ENCODE data around the gene RAI1.

The RAI1 gene

DNA sequence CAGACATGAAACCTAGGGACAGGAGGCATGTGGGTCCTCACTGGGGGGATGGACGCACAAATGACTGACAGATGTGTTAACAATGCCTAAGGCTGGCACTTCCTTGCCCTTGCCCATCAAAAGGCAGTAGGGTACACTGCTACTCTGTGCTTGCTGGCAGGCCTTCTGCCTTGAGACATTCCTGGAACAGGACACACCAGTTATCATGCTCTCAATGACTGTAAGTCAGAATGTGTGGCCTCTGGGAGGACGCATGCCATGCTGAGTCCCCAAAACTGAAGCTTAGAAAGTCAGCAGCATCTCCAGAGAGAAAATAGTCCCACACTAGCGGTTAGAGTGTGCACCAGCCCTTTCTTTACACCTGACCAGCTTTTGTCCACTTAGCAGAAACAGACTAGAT lies 171.7 kb downstream of the RAI1 start:
- DNase-seq (ENCODE audit: low read depth, low spot score) = no peak
- in situ Hi-C loops (cut with HindIII; ENCODE audit: low sequenced_read_pairs) = no loop called here
- TF ChIP-seq, protein P1, sequence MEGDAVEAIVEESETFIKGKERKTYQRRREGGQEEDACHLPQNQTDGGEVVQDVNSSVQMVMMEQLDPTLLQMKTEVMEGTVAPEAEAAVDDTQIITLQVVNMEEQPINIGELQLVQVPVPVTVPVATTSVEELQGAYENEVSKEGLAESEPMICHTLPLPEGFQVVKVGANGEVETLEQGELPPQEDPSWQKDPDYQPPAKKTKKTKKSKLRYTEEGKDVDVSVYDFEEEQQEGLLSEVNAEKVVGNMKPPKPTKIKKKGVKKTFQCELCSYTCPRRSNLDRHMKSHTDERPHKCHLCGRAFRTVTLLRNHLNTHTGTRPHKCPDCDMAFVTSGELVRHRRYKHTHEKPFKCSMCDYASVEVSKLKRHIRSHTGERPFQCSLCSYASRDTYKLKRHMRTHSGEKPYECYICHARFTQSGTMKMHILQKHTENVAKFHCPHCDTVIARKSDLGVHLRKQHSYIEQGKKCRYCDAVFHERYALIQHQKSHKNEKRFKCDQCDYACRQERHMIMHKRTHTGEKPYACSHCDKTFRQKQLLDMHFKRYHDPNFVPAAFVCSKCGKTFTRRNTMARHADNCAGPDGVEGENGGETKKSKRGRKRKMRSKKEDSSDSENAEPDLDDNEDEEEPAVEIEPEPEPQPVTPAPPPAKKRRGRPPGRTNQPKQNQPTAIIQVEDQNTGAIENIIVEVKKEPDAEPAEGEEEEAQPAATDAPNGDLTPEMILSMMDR (IDR thresholded peaks at IDR 0.05; ENCODE audit: low read depth, low read length) = no peak
- no peak overlapping the region for H3K4me3 ChIP-seq (ENCODE audit: low read depth, low read length)

DNA sequence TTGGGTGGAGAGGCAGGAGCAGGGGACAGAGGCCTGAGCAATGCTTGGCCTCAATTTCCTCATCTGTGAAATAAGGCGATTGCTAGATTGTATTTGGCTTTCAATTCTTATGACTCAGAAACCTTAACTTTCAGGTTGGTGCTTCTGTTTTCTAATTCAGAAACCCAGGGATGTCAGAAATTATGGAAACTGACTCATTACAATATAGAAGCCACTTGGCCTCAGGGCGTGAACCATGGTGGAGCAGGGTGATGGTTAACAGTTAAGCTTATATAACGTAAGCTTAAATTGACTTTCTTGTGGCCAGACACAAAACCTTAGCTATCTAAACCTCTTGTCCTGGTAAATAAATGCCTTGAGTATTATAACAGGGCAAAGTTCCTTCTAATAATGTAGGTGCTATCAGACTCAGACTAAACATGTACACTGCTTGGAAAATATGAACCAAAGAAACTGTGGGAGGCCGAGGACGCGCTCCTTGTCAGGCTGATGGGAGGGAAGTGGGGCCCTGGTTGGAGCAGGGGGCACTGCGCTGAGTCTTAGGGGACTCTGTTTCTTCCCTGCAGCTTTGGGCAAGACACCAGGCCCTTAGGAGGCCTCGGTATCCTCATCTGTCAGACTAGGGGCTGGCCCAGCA lies 172.7 kb downstream of the RAI1 start:
- no peak overlapping the region for H3K4me3 ChIP-seq (ENCODE audit: low read depth, low read length)
- DNase-seq (ENCODE audit: low read depth, low spot score) = no peak
- in situ Hi-C loops (cut with HindIII; ENCODE audit: low sequenced_read_pairs) = no loop called here
- TF ChIP-seq, protein P1 (IDR thresholded peaks at IDR 0.05; ENCODE audit: low read depth, low read length) = no peak

DNA sequence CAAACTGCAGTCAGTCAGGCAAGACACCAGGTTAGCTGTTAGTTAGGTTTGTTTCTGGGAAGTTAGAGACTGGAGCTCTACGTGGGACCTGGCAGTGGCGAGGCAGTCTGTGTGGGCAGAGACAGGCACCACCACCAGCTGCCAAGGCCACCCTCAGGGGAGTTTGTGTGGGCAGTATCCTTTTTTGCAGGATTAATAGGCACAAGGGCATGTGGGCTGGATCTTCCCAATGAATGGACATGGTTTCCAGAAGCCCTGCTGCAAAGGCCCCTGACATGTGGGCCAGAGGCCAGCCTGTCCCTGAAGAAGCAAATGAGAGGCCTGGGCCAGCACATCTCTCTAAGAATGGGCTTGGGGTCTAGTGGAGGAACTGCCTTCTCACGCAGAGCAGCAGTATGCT lies 174.7 kb downstream of the RAI1 start:
- DNase-seq (ENCODE audit: low read depth, low spot score) = no peak
- TF ChIP-seq, protein P1 (IDR thresholded peaks at IDR 0.05; ENCODE audit: low read depth, low read length) = no peak
- H3K4me3 ChIP-seq (ENCODE audit: low read depth, low read length) = no peak overlapping the region
- in situ Hi-C loops (cut with HindIII; ENCODE audit: low sequenced_read_pairs) = no loop called here

DNA sequence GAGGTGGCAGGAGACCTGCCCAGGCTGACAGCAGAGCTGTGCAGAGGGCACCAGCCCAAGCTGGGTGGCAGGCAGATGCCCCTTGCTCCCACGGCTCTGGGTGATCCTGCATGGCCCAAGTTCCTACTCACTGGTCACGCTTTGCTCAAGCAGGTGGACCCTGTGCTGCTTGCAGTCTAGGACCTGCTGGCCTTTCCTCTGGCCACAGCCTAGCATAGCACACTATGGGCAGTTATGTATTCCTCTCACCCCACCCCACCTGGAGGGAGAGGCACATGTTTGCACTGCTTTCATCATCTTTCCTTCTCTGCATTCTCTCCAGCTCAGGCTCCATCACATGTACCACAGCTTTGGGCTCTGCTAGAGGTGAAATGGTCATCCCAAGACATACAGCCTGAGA lies 175.1 kb downstream of the RAI1 start:
- in situ Hi-C loops (cut with HindIII; ENCODE audit: low sequenced_read_pairs) = no loop called here
- no peak overlapping the region for H3K4me3 ChIP-seq (ENCODE audit: low read depth, low read length)
- DNase-seq (ENCODE audit: low read depth, low spot score) = no peak
- TF ChIP-seq, protein P1 (IDR thresholded peaks at IDR 0.05; ENCODE audit: low read depth, low read length) = no peak

DNA sequence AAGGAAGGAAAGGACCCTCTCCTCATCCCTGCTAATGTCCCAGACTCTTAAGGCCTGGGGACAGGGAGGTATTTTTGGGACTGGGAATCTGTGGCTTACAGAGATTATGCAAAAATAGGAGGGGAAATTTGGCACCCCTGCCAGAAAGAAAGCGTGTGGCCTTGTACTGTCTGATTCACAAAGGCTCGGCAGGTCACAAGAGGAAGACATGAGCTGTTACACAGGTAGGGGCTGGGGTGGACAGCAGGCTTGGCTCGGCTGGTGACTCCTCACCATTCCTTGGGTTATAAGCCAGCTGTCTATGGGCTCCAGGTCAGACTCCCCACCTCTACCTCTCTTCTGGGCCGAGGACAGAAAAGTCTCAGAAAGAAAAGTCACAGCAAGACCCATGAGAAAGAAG lies 176.2 kb downstream of the RAI1 start:
- H3K4me3 ChIP-seq (ENCODE audit: low read depth, low read length) = no peak overlapping the region
- TF ChIP-seq, protein P1 (IDR thresholded peaks at IDR 0.05; ENCODE audit: low read depth, low read length) = no peak
- in situ Hi-C loops (cut with HindIII; ENCODE audit: low sequenced_read_pairs) = no loop called here
- no peak for DNase-seq (ENCODE audit: low read depth, low spot score)

DNA sequence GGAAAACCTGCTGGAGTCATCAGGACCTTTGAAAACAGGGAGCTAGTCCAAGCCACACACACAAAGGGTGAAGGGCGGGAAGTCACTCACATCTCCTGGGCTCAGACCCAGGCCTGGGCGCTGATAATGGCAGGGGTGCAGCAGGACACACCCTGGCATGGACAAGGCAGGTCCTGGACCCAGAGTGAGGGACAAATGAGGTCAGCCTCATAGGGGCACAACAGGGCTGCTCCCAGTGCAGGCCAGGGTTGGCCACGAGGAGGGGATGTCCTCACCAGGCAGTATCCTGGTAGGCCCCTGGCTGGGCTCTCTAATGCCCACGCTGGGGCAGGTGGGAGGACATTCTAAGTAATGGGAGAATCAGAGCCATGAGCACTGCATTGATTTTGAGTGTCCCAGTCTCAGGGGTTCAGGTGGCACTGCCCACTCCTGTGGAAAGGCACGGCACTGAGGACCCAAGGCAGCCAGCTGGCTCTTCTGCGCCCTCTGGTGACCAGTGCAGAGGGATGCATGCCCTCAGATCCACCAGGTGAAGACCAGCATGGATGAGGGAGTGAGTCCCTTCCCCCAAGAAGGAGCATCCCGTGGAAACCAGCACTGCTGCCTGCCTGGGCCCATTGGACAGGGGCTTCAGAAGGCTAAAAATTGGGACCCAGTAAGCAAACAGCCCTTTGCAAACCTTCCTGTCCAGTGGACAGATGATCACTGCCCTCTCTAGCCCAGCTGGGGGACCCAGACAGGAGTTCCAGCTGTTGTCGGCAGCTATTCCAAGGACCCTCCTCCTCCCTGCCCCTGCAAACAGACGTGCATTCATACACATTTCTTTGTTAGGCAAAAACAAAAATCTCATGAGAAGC lies 178.9 kb downstream of the RAI1 start:
- TF ChIP-seq, protein P1 (IDR thresholded peaks at IDR 0.05; ENCODE audit: low read depth, low read length) = peak; percentile 96
- no peak overlapping the region for H3K4me3 ChIP-seq (ENCODE audit: low read depth, low read length)
- DNase-seq (ENCODE audit: low read depth, low spot score) = peak; percentile 50
- in situ Hi-C loops (cut with HindIII; ENCODE audit: low sequenced_read_pairs) = no loop called here
